ENCODE measurements around the gene AP2B1.
"Not testable (repeated sequence)": the region's sequence is repeated elsewhere in the genome, so short reads cannot be mapped to it uniquely, and the experiment has no call there.

AP2B1 gene

DNA sequence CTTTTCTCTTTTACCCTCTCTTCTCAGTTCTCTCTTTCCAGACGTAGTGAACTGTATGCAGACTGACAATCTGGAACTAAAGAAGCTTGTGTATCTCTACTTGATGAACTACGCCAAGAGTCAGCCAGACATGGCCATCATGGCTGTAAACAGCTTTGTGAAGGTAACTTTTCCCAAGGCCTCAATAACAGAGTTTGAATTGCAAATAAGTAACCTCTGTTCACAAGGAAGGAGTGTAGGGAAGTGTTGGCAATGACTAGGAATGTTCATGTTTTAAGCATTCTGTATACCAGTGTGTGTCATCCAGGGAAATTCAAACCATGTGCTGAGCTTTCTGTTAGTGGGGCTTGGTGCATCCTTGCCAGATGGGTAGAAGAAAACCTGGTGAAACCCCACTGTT, 18.6 kb downstream of the AP2B1 start:
- Histone ChIP-seq H3K36me3 (peaks cover 76% of the 10 kb centered on the region), H3K27ac (no peak overlapping the region), H3K27me3 (ENCODE audit: insufficient read depth, low read depth, severe bottlenecking) (no peaks in the 10 kb centered on the region), H3K4me3 (ENCODE audit: low read depth, low read length) (no peak overlapping the region), H3K9me3 (ENCODE audit: severe bottlenecking) (no peaks in the 10 kb centered on the region)
- DNase-seq = no peak
- TF ChIP-seq, protein P1, sequence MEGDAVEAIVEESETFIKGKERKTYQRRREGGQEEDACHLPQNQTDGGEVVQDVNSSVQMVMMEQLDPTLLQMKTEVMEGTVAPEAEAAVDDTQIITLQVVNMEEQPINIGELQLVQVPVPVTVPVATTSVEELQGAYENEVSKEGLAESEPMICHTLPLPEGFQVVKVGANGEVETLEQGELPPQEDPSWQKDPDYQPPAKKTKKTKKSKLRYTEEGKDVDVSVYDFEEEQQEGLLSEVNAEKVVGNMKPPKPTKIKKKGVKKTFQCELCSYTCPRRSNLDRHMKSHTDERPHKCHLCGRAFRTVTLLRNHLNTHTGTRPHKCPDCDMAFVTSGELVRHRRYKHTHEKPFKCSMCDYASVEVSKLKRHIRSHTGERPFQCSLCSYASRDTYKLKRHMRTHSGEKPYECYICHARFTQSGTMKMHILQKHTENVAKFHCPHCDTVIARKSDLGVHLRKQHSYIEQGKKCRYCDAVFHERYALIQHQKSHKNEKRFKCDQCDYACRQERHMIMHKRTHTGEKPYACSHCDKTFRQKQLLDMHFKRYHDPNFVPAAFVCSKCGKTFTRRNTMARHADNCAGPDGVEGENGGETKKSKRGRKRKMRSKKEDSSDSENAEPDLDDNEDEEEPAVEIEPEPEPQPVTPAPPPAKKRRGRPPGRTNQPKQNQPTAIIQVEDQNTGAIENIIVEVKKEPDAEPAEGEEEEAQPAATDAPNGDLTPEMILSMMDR (IDR thresholded peaks at IDR 0.05; ENCODE audit: low read depth, low read length) = no peak

GRCh38 chr17:35607239-35607847, 20.2 kb downstream of the AP2B1 start:
- no peaks in the 10 kb centered on the region for H3K9me3 ChIP-seq (ENCODE audit: severe bottlenecking)
- peaks cover 69% of the 10 kb centered on the region for H3K36me3 ChIP-seq
- H3K27ac ChIP-seq = no peak overlapping the region
- no peak overlapping the region for H3K4me3 ChIP-seq (ENCODE audit: low read depth, low read length)
- DNase-seq = no peak
- TF ChIP-seq, protein P1 (IDR thresholded peaks at IDR 0.05; ENCODE audit: low read depth, low read length) = no peak
- no peaks in the 10 kb centered on the region for H3K27me3 ChIP-seq (ENCODE audit: insufficient read depth, low read depth, severe bottlenecking)

DNA sequence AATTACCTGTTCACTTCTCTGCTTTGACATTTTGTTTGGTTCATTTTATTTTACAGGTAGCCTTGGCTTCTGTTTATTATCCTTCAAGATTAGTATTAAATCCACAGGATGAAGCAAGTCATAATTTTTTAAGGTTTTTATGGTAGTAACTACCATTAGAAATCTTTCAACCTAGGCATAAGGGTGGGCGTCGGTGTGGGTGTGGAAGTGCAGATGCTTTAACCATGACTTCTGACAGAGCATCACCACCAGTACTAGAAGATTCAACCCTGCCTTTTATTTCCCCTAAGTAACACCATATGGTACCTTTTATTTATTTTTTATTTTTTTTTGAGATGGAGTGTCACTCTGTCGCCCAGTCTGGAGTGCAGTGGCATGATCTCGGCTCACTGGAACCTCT, 22.7 kb downstream of the AP2B1 start:
- TF ChIP-seq, protein P1 (IDR thresholded peaks at IDR 0.05; ENCODE audit: low read depth, low read length) = no peak
- Histone ChIP-seq H3K9me3 (ENCODE audit: severe bottlenecking) (no peaks in the 10 kb centered on the region), H3K4me3 (ENCODE audit: low read depth, low read length) (no peak overlapping the region), H3K27me3 (ENCODE audit: insufficient read depth, low read depth, severe bottlenecking) (no peaks in the 10 kb centered on the region), H3K36me3 (peaks cover 62% of the 10 kb centered on the region), H3K27ac (no peak overlapping the region)
- no peak for DNase-seq

- H3K27ac ChIP-seq; H3K9me3 ChIP-seq (ENCODE audit: severe bottlenecking); DNase-seq; H3K4me3 ChIP-seq (ENCODE audit: low read depth, low read length); H3K27me3 ChIP-seq (ENCODE audit: insufficient read depth, low read depth, severe bottlenecking): not testable (repeated sequence)
- H3K36me3 ChIP-seq = peaks cover 58% of the 10 kb centered on the region
Measured at GRCh38 chr17:35610746-35611145, 23.6 kb downstream of the AP2B1 start.

- Histone ChIP-seq H3K9me3 (ENCODE audit: severe bottlenecking) (no peaks in the 10 kb centered on the region), H3K27me3 (ENCODE audit: insufficient read depth, low read depth, severe bottlenecking) (no peaks in the 10 kb centered on the region), H3K36me3 (peaks cover 47% of the 10 kb centered on the region), H3K4me3 (ENCODE audit: low read depth, low read length) (no peak overlapping the region), H3K27ac (no peak overlapping the region)
- DNase-seq = peak; percentile 46
- TF ChIP-seq, protein P1 (IDR thresholded peaks at IDR 0.05; ENCODE audit: low read depth, low read length) = peak; percentile 46; the same call in 1 of the 2 replicates
Measured at GRCh38 chr17:35612924-35613521, 25.9 kb downstream of the AP2B1 start.

DNA sequence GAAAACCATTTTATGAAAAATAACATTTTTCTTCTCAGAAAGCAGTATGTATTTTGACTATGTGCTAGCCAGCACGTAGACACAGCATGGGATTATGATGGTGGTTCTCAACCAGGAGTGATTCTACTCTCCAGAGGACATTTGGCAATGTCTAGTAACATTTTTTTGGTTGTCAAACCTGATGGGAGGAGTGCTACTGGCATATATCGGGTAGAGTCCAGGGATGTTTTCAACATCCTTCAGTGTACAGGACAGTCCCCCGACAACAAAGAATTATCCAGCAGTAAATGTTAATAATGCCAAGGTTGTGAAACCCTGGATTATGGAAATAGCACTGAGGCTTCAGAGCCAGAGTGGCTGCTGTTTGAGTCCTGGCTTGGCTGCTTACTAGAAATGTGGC, 27.7 kb downstream of the AP2B1 start:
- TF ChIP-seq, protein P1 (IDR thresholded peaks at IDR 0.05; ENCODE audit: low read depth, low read length) = no peak
- Histone ChIP-seq H3K9me3 (ENCODE audit: severe bottlenecking) (no peaks in the 10 kb centered on the region), H3K4me3 (ENCODE audit: low read depth, low read length) (no peak overlapping the region), H3K27ac (no peak overlapping the region), H3K27me3 (ENCODE audit: insufficient read depth, low read depth, severe bottlenecking) (no peaks in the 10 kb centered on the region), H3K36me3 (peaks cover 32% of the 10 kb centered on the region)
- DNase-seq = no peak

Measured in WERI-Rb-1 (cell line).